Mammary epithelial cell (primary cell): ENCODE data around the gene OR2T34.

Experiments
- EZH2 ChIP-seq: IDR thresholded peaks from 2 replicates; pipeline ENCODE4 v1.6.1; 2012; ENCODE audit warnings: low read length, inconsistent platforms, borderline replicate concordance
- TF ChIP-seq, protein P1 (sequence below), 2 donors: IDR thresholded peaks in 1 of 2; conservative IDR thresholded peaks in 1 of 2; 2 replicates each; pipeline ENCODE4 v1.5.1; 2011 to 2012; ENCODE audit warnings: inconsistent platforms in 2 of 2, low read length in 2 of 2, mild to moderate bottlenecking in 2 of 2, control low read depth in 1 of 2, low read depth in 1 of 2; ENCODE audit not compliant: insufficient read depth in 1 of 2; ENCODE audit errors: extremely low read depth in 1 of 2

DNA sequence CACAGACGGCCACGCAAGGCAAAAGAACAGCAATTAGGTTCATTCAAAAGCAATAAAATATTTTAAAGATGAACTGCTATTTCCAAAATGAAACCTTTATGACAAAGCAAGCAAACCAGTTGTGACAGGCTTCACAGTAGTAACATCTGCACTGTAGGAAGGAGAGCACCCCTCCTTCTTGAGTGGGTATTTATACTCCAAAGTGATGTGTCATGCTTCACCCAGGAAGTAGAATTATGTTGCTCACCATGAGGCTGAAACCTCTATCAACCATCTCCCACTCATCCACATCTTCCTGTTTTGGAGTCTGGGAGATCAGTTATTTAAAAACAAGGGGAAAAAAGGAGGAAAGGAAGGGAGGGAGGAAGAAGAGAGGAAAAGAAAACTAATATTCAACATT is 22.1 kb upstream of the OR2T34 start:
- TF ChIP-seq, protein P1, sequence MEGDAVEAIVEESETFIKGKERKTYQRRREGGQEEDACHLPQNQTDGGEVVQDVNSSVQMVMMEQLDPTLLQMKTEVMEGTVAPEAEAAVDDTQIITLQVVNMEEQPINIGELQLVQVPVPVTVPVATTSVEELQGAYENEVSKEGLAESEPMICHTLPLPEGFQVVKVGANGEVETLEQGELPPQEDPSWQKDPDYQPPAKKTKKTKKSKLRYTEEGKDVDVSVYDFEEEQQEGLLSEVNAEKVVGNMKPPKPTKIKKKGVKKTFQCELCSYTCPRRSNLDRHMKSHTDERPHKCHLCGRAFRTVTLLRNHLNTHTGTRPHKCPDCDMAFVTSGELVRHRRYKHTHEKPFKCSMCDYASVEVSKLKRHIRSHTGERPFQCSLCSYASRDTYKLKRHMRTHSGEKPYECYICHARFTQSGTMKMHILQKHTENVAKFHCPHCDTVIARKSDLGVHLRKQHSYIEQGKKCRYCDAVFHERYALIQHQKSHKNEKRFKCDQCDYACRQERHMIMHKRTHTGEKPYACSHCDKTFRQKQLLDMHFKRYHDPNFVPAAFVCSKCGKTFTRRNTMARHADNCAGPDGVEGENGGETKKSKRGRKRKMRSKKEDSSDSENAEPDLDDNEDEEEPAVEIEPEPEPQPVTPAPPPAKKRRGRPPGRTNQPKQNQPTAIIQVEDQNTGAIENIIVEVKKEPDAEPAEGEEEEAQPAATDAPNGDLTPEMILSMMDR (conservative IDR thresholded peaks at IDR 0.05 in 1 of 2, IDR thresholded peaks at IDR 0.05 in 1 of 2; ENCODE audit: extremely low read depth in 1 of 2, insufficient read depth in 1 of 2, low read depth in 1 of 2, low read length in 2 of 2): no peak
- TF ChIP-seq EZH2: no peak
